Lung (tissue), 12 donors: Measurements from ENCODE around the gene CARD9. TPM values are rescaled to one million over a fixed set of nuclear protein-coding genes. Genes with fewer than 3 reads are reported as not detected.
"Not testable (repeated sequence)": the region's sequence is repeated elsewhere in the genome, so short reads cannot be mapped to it uniquely, and the experiment has no call there.

ENCODE experiments used
- ATAC-seq: fragments of 200-7000 bp; cut with Tn5 transposase; one replicate; pipeline ENCODE4 v1.9.1; 2020; ENCODE audit warnings: moderate number of reproducible peaks; ENCODE audit not compliant: insufficient read depth, low FRiP score
- DNase-seq, 3 donors: peaks; one replicate each; pipeline ENCODE4 v3.0.0-alpha.2; 2013 to 2017
- H3K27ac ChIP-seq, 2 donors: one replicate each; pipeline ENCODE4 v1.5.1; 2013; ENCODE audit warnings: mild to moderate bottlenecking in 2 of 2, moderate library complexity in 2 of 2, control low read depth in 1 of 2, inconsistent platforms in 1 of 2, low read depth in 1 of 2, low read length in 1 of 2
- H3K27me3 ChIP-seq, 3 donors: one replicate each; pipeline ENCODE4 v1.5.1; 2013; ENCODE audit warnings: low read length in 2 of 3; ENCODE audit not compliant: control insufficient read depth in 3 of 3, insufficient read depth in 3 of 3
- H3K36me3 ChIP-seq, 4 donors: one replicate each; pipeline ENCODE4 v1.5.1; 2013; ENCODE audit warnings: low read length in 4 of 4, mild to moderate bottlenecking in 1 of 4, moderate library complexity in 1 of 4; ENCODE audit not compliant: control insufficient read depth in 4 of 4, insufficient read depth in 4 of 4
- H3K4me1 ChIP-seq, 5 donors: one replicate each; pipeline ENCODE4 v1.5.1; 2013; ENCODE audit warnings: low read length in 5 of 5, mild to moderate bottlenecking in 2 of 5, moderate library complexity in 1 of 5; ENCODE audit not compliant: control insufficient read depth in 5 of 5, insufficient read depth in 5 of 5
- H3K4me3 ChIP-seq: one replicate; pipeline ENCODE4 v1.5.1; 2013; ENCODE audit warnings: mild to moderate bottlenecking, control low read depth, moderate library complexity
- H3K9ac ChIP-seq, 2 donors: one replicate each; pipeline ENCODE4 v1.5.1; 2013; ENCODE audit warnings: low read length in 2 of 2, control low read depth in 1 of 2; ENCODE audit not compliant: insufficient read depth in 1 of 2
- H3K9me3 ChIP-seq, 4 donors: one replicate each; pipeline ENCODE4 v1.5.1; 2013; ENCODE audit warnings: low read length in 3 of 4, mild to moderate bottlenecking in 1 of 4, moderate library complexity in 1 of 4; ENCODE audit not compliant: control insufficient read depth in 4 of 4, insufficient read depth in 3 of 4
- WGBS, 2 donors: extraction: QIAGEN DNeasy Blood & Tissue Kit; methylation state at CpG; one replicate each; pipeline ENCODE4 v1.1.7; 2013; 5-methylcytosine and 5-hydroxymethylcytosine counted together
- polyA plus RNA-seq, 2 donors: library from polyadenylated mRNA; stranded (reverse); fragments of 200-250 nt; gene quantifications; one replicate each; pipeline ENCODE4 v1.2.1, GENCODE V29; 2013
- total RNA-seq, 2 donors: library from RNA; depleted of rRNA in 1 of 2; stranded (reverse); fragments of >200 nt in 1 of 2; gene quantifications; one replicate each; pipeline ENCODE4 v1.2.1, GENCODE V29; 2014 to 2021
- TF ChIP-seq, protein P1 (sequence below): IDR thresholded peaks from 2 replicates; pipeline ENCODE4 v1.5.1; 2012; ENCODE audit warnings: mild to moderate bottlenecking; ENCODE audit errors: control extremely low read depth, extremely low read depth
- donor health status: control.
- donor health status: control.
- donor health status: Bipolar disorder and iron deficiency.
- donor health status: healthy.
- donor health status: DM: yes; HTN: yes; CAD: no.

Gene CARD9
- total and polyA plus RNA-seq, 4 donors, result 3.8 to 16.0 (median 11.5) TPM

- TF ChIP-seq, protein P1, sequence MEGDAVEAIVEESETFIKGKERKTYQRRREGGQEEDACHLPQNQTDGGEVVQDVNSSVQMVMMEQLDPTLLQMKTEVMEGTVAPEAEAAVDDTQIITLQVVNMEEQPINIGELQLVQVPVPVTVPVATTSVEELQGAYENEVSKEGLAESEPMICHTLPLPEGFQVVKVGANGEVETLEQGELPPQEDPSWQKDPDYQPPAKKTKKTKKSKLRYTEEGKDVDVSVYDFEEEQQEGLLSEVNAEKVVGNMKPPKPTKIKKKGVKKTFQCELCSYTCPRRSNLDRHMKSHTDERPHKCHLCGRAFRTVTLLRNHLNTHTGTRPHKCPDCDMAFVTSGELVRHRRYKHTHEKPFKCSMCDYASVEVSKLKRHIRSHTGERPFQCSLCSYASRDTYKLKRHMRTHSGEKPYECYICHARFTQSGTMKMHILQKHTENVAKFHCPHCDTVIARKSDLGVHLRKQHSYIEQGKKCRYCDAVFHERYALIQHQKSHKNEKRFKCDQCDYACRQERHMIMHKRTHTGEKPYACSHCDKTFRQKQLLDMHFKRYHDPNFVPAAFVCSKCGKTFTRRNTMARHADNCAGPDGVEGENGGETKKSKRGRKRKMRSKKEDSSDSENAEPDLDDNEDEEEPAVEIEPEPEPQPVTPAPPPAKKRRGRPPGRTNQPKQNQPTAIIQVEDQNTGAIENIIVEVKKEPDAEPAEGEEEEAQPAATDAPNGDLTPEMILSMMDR, result no peak
- Histone ChIP-seq H3K9me3 (peaks cover 0 to 2% (median 0%) of the 10 kb centered on the region in 4 donors), H3K36me3 (no peaks in the 10 kb centered on the region), H3K4me1 (peaks cover 6 to 37% (median 16%) of the 10 kb centered on the region in 5 donors), H3K9ac (no peak overlapping the region), H3K4me3 (no peak overlapping the region), H3K27ac (no peak overlapping the region), H3K27me3 (no peaks in the 10 kb centered on the region)
- DNase-seq, result no peak
- 80 to 86% methylated on average over 17 of the region's 17 CpGs for WGBS, 2 donors
- no peak for ATAC-seq
Measured at GRCh38 chr9:136323371-136323789, 50.1 kb downstream of the CARD9 start.

DNA sequence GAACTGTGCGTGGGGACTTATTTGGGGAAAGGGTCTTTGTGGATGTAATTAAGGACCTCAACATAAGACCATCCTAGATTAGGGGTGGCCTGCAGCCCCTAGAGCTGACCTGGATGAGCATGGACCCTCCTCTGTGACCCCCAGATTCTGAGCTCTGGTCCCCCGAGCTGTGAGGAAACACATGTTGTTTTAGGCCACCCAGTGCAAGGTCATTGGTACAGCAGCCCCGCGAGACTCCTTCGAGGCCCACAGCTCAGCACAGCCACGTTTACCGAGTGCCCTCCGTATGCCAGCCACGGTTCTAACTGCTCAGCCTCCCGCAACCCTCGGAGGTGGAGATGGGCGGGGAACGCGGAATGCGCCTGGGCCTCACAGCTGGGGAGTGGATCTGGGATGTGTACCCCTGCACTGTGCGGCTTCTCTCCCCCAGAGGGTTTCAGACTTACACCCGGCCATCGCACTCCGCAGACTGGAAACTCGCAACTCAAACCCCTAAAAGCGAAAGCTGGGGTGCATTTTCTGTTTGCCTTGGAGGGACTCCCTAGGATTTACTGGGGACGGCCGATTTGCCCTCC lies 50.6 kb downstream of the CARD9 start:
- 78 to 83% methylated on average over 23 of the region's 23 CpGs for WGBS, 2 donors
- no peak overlapping the region for H3K27ac ChIP-seq
- ATAC-seq (no peak), DNase-seq (no peak)
- TF ChIP-seq, protein P1, result no peak
- no peak overlapping the region for H3K9ac ChIP-seq
- H3K4me3 ChIP-seq, result no peak overlapping the region
- H3K36me3 ChIP-seq, result no peaks in the 10 kb centered on the region
- no peaks in the 10 kb centered on the region for H3K27me3 ChIP-seq
- peaks cover 2 to 33% (median 15%) of the 10 kb centered on the region in 5 donors for H3K4me1 ChIP-seq
- peaks cover 0 to 2% (median 0%) of the 10 kb centered on the region in 4 donors for H3K9me3 ChIP-seq

GRCh38 chr9:136321561-136321960 lies 51.9 kb downstream of the CARD9 start:
- WGBS, 2 donors, result 90% methylated on average over 19 of the region's 19 CpGs
- Histone ChIP-seq H3K27ac (no peak overlapping the region), H3K9ac (no peak overlapping the region), H3K9me3 (peaks cover 0 to 2% (median 0%) of the 10 kb centered on the region in 4 donors), H3K4me1 (peaks cover 2 to 28% (median 15%) of the 10 kb centered on the region in 5 donors), H3K4me3 (no peak overlapping the region), H3K36me3 (no peaks in the 10 kb centered on the region), H3K27me3 (no peaks in the 10 kb centered on the region)
- TF ChIP-seq, protein P1, result no peak
- no peak for ATAC-seq
- no peak for DNase-seq

GRCh38 chr9:136320972-136321371 lies 52.5 kb downstream of the CARD9 start:
- not testable (repeated sequence) for H3K36me3 ChIP-seq, DNase-seq, H3K9ac ChIP-seq, H3K9me3 ChIP-seq, ATAC-seq, H3K4me3 ChIP-seq, H3K27me3 ChIP-seq, H3K27ac ChIP-seq
- H3K4me1 ChIP-seq, result peaks cover 2 to 22% (median 15%) of the 10 kb centered on the region in 5 donors

DNA sequence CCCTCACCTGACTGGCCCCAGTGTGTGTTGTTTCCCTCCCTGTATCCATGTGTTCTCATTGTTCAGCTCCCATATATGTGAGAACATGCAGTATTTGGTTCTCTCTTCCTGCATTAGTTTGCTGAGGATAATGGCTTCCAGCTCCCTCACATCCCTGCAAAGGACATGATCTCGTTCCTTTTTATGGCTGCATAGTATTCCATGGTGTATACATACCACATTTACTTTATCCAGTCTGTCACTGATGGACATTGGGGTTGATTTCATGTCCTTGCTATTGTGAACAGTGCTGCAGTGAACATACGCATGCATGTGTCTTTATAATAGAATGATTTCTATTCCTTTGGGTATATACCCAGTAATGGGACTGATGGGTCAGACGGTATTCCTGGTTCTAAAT lies 53.5 kb downstream of the CARD9 start:
- H3K4me1 ChIP-seq, result peaks cover 2 to 12% (median 6%) of the 10 kb centered on the region in 5 donors
- not testable (repeated sequence) for ATAC-seq, H3K27me3 ChIP-seq, H3K9ac ChIP-seq, DNase-seq, H3K27ac ChIP-seq, H3K4me3 ChIP-seq, H3K36me3 ChIP-seq, H3K9me3 ChIP-seq
- WGBS, 2 donors, result 91 to 97% methylated on average over 3 of the region's 3 CpGs

- not testable (repeated sequence) for H3K4me3 ChIP-seq, H3K9ac ChIP-seq, H3K27ac ChIP-seq, H3K36me3 ChIP-seq, H3K27me3 ChIP-seq, ATAC-seq, H3K4me1 ChIP-seq, DNase-seq, H3K9me3 ChIP-seq
- WGBS, 2 donors, result 94 to 95% methylated on average over 14 of the region's 14 CpGs
Measured at GRCh38 chr9:136319244-136319643, 54.2 kb downstream of the CARD9 start.
